Ovary (tissue), 9 donors: Measurements from ENCODE around the gene TMEM200A. TPM values are rescaled to one million over a fixed set of nuclear protein-coding genes. Genes with fewer than 3 reads are reported as not detected.

Experiments used
- DNase-seq, 5 donors: peaks; one replicate each; pipeline ENCODE4 v3.0.0-alpha.2; 2019 to 2020
- H3K27ac ChIP-seq, 2 donors: fragments of 200-600 bp; one replicate each; pipeline versions ENCODE4 v1.5.1 to v1.8.0; 2019 to 2022
- H3K27me3 ChIP-seq: fragments of 200-600 bp; one replicate; pipeline ENCODE4 v1.8.0; 2022
- H3K36me3 ChIP-seq: fragments of 200-600 bp; sonication (generic); one replicate; pipeline ENCODE4 v1.5.1; 2019
- H3K4me1 ChIP-seq: one replicate; pipeline ENCODE4 v1.8.1; 2013; ENCODE audit warnings: mild to moderate bottlenecking, moderate library complexity; ENCODE audit not compliant: insufficient read depth
- H3K4me3 ChIP-seq: fragments of 200-600 bp; sonication (generic); one replicate; pipeline ENCODE4 v1.5.1; 2017
- H3K9me3 ChIP-seq, 2 donors: fragments of 200-600 bp in 1 of 2; sonication (generic) in 1 of 2; one replicate each; pipeline versions ENCODE4 v1.5.1 to v1.8.1; 2013 to 2019; ENCODE audit warnings: mild to moderate bottlenecking in 1 of 2, moderate library complexity in 1 of 2
- CTCF ChIP-seq, 3 donors: fragments of 450-650 bp in 2 of 3; fragments of 200-600 bp in 1 of 3; IDR thresholded peaks; one replicate each; pipeline versions ENCODE4 v1.5.1 to v1.8.0; 2016 to 2022; ENCODE audit warnings: antibody characterized with exemption in 3 of 3, mild to moderate bottlenecking in 1 of 3
- EP300 ChIP-seq: sonication (generic); formaldehyde crosslinking; IDR thresholded peaks from one replicate; pipeline ENCODE4 v1.6.1; 2017; ENCODE audit warnings: antibody characterized with exemption
- POLR2A ChIP-seq: fragments of 450-650 bp; IDR thresholded peaks from one replicate; pipeline ENCODE4 v1.6.1; 2017; ENCODE audit warnings: antibody characterized with exemption, mild to moderate bottlenecking, moderate library complexity
- WGBS, 3 donors: extraction: QIAGEN DNeasy Blood & Tissue Kit in 1 of 3; methylation state at CpG; one replicate each; pipeline versions ENCODE4 v1.1.5 to v1.1.7; 2013 to 2017; 5-methylcytosine and 5-hydroxymethylcytosine counted together
- intact Hi-C, 4 donors: fragments of 100-400 bp; cut with DNase I; formaldehyde crosslinking; loops; one replicate each; pipeline versions ENCODE4 v1.11.0 to v1.15.1; 2022 to 2023
- polyA plus RNA-seq, 2 donors: library from polyadenylated mRNA; stranded (reverse); fragments of 200-250 nt in 1 of 2; fragments of 350-450 nt in 1 of 2; fragmentation: Illumina TruSeq in 1 of 2; extraction: RNeasy Lipid Tissue Mini Kit (QIAGEN cat#74804) in 1 of 2; gene quantifications; one replicate each; pipeline ENCODE4 v1.2.3, GENCODE V29; 2013 to 2014
- total RNA-seq, 7 donors: library from RNA; depleted of rRNA in 2 of 7; stranded (reverse); fragments of >200 nt in 2 of 7; fragmentation: NEBNext Ultra II Directional in 3 of 7; extraction: Animal tissue kit (Norgen Biotek cat#: 25700) in 3 of 7; gene quantifications; one replicate each; pipeline versions ENCODE4 v1.1.0 to v1.2.4, GENCODE V29; 2016 to 2023
- donor health status: DM: no; HTN: no; CAD: no; lungs with moderate emphysema.
- donor health status: DM: no; HTN: no; CAD: no.
- donor health status: Bipolar disorder and iron deficiency.
- donor health status: DM: yes; HTN: yes; CAD: no.
- donor health status: DM: no; HTN: no; CAD: no.
- donor health status: DM: yes; HTN: yes; CAD: no.

The TMEM200A gene
- total and polyA plus RNA-seq, 9 donors, result 8.2 to 32.5 (median 17.7) TPM

- no peak overlapping the region for H3K4me3 ChIP-seq
- no peaks in the 10 kb centered on the region for H3K9me3 ChIP-seq
- no peaks in the 10 kb centered on the region for H3K4me1 ChIP-seq
- WGBS, 3 donors, result 48 to 62% (median 52%) methylated on average over 5 of the region's 5 CpGs
- intact Hi-C loops, result no loop called here
- H3K27ac ChIP-seq, result no peak overlapping the region
- H3K36me3 ChIP-seq, result no peaks in the 10 kb centered on the region
- no peaks in the 10 kb centered on the region for H3K27me3 ChIP-seq
- TF ChIP-seq EP300 (no peak), POLR2A (no peak)
- DNase-seq, result no peak
Observed at GRCh38 chr6:130394246-130394645, 28.4 kb downstream of the TMEM200A start.

- no peak for DNase-seq
- 83 to 95% (median 92%) methylated on average over 5 of the region's 5 CpGs for WGBS, 3 donors
- peak overlapping the region in 1 of 2 donors; percentile 22 for H3K27ac ChIP-seq
- TF ChIP-seq POLR2A (no peak), EP300 (no peak), CTCF (IDR thresholded peaks at IDR 0.05) (no peak)
- no peaks in the 10 kb centered on the region for H3K27me3 ChIP-seq
- H3K9me3 ChIP-seq, result no peaks in the 10 kb centered on the region
- no peak overlapping the region for H3K4me3 ChIP-seq
- H3K36me3 ChIP-seq, result no peaks in the 10 kb centered on the region
- intact Hi-C loops, result no loop called here
- no peaks in the 10 kb centered on the region for H3K4me1 ChIP-seq
Observed at GRCh38 chr6:130395164-130395563, 29.3 kb downstream of the TMEM200A start.

- Histone ChIP-seq H3K36me3 (no peaks in the 10 kb centered on the region), H3K9me3 (no peaks in the 10 kb centered on the region), H3K27ac (no peak overlapping the region), H3K27me3 (no peaks in the 10 kb centered on the region), H3K4me1 (no peaks in the 10 kb centered on the region), H3K4me3 (no peak overlapping the region)
- 1 to 5% (median 4%) methylated on average over 2 of the region's 2 CpGs for WGBS, 3 donors
- TF ChIP-seq EP300 (no peak), CTCF (IDR thresholded peaks at IDR 0.05) (no peak), POLR2A (no peak)
- intact Hi-C loops, result no loop called here
- DNase-seq, result peak in 1 of 5 donors; percentile 12
Observed at GRCh38 chr6:130396722-130397121, 30.9 kb downstream of the TMEM200A start.

GRCh38 chr6:130405549-130405948, 39.7 kb downstream of the TMEM200A start:
- Histone ChIP-seq H3K36me3 (no peaks in the 10 kb centered on the region), H3K9me3 (no peaks in the 10 kb centered on the region), H3K4me1 (no peaks in the 10 kb centered on the region), H3K4me3 (no peak overlapping the region), H3K27me3 (no peaks in the 10 kb centered on the region), H3K27ac (no peak overlapping the region)
- intact Hi-C loops, result no loop called here
- no peak for DNase-seq
- WGBS, 3 donors, result 90 to 93% (median 91%) methylated on average over 2 of the region's 2 CpGs
- TF ChIP-seq EP300, result no peak
- no peak for TF ChIP-seq POLR2A
- no peak for TF ChIP-seq CTCF (IDR thresholded peaks at IDR 0.05)

- 82 to 90% (median 86%) methylated on average over 3 of the region's 3 CpGs for WGBS, 3 donors
- H3K4me3 ChIP-seq, result no peak overlapping the region
- intact Hi-C loops, result no loop called here
Observed at GRCh38 chr6:130407032-130407431, 41.2 kb downstream of the TMEM200A start.

More at GRCh38 chr6:130407032-130407431, 41.2 kb downstream of the TMEM200A start:
- Histone ChIP-seq H3K9me3 (no peaks in the 10 kb centered on the region), H3K36me3 (no peaks in the 10 kb centered on the region), H3K4me1 (no peaks in the 10 kb centered on the region), H3K27me3 (no peaks in the 10 kb centered on the region), H3K27ac (no peak overlapping the region)
- no peak for DNase-seq
- TF ChIP-seq POLR2A, result no peak
- TF ChIP-seq EP300, result no peak
- TF ChIP-seq CTCF (IDR thresholded peaks at IDR 0.05), result no peak
